ENCODE results near the gene TNFAIP8L2.
A peak's percentile ranks its signal among the peaks of the same experiment; 100 is the strongest.
"Not testable (repeated sequence)": the region's sequence is repeated elsewhere in the genome, so short reads cannot be mapped to it uniquely, and the experiment has no call there.

Gene TNFAIP8L2

DNA sequence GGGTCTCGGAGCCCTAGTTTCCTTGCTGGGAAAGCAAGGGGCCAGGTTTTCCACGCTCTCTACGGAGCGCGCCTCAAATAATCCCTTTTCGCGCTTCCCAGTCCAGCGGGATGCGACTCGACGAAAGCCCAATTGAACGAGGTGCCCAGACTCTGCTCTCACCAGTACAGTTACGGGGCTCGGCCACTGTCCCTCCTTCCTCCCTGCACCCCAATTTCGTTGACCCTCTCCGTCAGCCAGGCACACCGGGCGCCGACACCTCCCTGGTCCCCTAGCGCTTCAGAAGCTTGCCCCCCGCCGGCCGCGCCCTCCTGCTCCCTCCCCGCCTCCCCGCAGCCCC lies 10.4 kb upstream of the TNFAIP8L2 start:
- DNase-seq (ENCODE audit: low read depth): no peak

GRCh38 chr1:151146412-151147131 lies 9.9 kb upstream of the TNFAIP8L2 start, which contains the start of gene SEMA6C:
TSS of gene SEMA6C (minus strand) at chr1:151146631. CDS start at chr1:151142621, 4,010 bp downstream.
- DNase-seq (ENCODE audit: low read depth): peak; percentile 86

GRCh38 chr1:151147132-151147503 lies 9.3 kb upstream of the TNFAIP8L2 start:
- no peak for DNase-seq (ENCODE audit: low read depth)

GRCh38 chr1:151147665-151148064 lies 8.8 kb upstream of the TNFAIP8L2 start:
- no peak for DNase-seq (ENCODE audit: low read depth)

DNA sequence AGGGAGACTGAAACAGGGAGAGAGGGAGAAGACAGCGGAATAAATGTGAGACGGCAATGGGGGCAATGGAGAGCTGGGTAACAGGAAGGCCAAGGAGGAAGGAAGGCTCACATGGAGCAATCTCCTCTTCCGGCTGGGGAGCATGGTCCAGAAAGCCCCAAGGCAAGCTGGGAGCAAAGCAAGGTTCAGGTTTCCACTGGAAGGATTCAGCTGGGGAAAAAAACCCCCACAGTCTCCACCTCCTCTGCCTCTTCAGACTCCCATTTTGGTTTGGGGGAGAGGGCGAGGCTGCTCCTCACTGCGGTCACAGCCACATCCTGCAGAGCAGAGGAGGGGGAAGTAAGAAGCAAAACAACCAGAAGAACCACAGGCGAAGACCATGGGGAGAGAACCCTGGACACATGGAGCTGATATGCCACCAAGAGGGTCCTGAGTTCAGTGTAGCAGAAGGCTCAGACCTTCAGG lies 650 bp downstream of the TNFAIP8L2 start:
- no peak for DNase-seq (ENCODE audit: low read depth)

DNA sequence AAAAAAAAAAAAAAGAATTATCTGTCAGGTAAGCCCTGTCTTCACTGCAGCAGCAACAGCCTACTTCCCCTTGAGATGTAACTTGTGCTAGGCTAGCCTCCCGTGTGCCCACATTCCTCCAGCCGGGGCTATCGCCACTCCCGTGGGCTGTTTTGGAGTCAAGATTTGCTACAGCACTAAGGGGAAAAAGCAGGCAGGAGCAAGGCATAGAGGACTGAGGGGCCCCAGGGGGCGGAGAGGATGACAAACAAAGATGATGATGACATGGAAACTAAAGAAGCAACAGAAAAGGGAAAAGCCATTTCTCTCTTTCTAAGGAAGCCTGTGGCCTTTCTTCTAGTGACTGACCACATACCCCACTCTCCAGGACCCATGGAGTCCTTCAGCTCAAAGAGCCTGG lies 1.9 kb downstream of the TNFAIP8L2 start:
- DNase-seq (ENCODE audit: low read depth): no peak

GRCh38 chr1:151158751-151159251 lies 2.4 kb downstream of the TNFAIP8L2 start:
- no peak for DNase-seq (ENCODE audit: low read depth)

DNA sequence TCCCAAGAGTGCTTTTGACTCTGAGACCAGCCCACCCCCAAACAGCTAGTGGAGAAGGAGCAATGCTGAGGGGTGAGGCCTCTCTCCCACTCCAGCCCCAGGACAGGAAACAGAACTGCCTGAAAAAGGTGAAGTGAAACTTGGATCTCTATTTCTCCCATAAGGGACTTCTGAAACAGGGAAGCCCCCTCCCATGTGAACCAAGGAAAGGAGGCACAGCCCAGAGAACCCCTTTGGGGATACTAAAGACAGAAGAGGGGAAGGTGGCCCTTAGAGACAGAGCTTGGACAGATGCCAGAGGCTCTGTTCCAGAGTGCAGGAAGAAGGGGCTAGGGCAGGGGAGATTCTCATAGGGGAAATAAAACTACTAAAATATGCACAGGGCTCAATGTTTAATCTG lies 2.9 kb downstream of the TNFAIP8L2 start:
- no peak for DNase-seq (ENCODE audit: low read depth)

DNA sequence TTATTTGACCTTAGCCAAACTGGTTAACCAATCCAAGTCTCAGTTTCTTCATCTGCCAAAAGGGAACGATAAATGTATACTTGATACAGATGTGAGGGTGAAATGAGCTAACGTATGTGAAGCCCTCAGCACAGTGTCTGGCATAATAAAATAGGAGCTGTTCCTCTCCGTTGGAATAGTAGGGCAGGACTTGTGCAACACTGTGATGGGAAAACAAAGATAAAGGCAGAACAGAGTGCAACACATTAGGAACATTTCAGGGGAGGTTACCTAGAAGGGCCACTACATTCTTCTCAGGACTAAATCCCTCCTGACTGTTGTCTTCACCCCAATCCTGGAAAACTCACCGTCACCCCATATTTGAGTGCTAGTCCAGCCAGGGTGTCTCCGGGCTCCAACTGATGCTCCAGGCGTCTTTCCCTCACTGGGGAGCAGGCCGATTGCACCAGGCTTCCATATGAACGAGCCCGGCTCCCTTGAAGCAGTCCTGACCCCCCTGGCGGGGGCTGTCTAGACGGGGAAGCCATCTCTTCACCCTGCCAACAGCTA lies 8.4 kb downstream of the TNFAIP8L2 start:
- no peak for DNase-seq (ENCODE audit: low read depth)

DNA sequence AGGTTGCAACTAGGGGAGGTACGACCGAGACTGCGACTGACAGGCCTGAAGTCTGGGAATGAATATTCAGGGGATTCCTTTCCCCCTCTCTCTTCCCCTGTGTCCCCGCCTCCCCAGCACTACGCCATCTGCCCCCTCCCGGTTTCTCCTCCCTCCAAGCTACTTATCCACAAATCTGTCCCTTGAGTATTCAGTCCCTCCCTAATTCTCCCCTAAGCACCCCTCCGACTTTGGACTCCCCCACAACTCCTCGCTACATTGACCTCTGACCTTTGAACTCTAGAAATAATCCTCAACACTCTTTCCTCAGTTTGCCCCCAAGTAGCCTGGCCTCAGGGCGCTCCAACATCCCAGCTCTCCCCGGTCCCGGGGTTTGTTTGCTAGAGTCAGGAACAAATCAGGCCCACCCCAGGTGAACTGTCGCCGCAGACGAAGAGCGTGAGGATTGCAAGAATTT lies 8.9 kb downstream of the TNFAIP8L2 start:
- peak; percentile 38 for DNase-seq (ENCODE audit: low read depth)

- DNase-seq (ENCODE audit: low read depth): peak; percentile 99
Measured at GRCh38 chr1:151165738-151166504, 9.5 kb downstream of the TNFAIP8L2 start, which contains the start of the genes LYSMD1 and SCNM1. TSS of gene LYSMD1 (minus strand) at chr1:151165902. CDS start at chr1:151165258, 644 bp downstream. TSS of gene SCNM1 (plus strand) at chr1:151166144. CDS start at chr1:151166153, 9 bp downstream.

GRCh38 chr1:151166505-151166956 lies 10.1 kb downstream of the TNFAIP8L2 start:
- peak; percentile 18 for DNase-seq (ENCODE audit: low read depth)

DNA sequence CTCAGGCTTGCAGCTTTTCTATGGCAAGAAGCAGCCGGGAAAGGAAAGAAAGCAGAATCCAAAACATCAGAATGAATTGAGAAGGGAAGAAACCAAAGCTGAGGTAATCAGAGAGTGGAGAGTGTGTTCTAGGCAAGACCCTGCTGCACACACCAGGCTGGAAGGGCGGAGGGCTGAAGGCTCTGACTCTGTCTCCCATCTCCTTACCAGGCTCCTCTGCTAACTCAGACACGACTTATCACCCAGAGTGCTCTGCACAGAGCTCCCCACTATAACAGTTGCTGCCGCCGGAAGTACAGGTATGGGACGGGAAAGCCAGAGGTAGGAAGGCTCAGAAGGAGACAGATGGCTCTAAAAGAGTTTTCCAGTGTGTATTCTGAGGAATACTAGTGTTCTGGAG lies 10.7 kb downstream of the TNFAIP8L2 start:
- no peak for DNase-seq (ENCODE audit: low read depth)

DNA sequence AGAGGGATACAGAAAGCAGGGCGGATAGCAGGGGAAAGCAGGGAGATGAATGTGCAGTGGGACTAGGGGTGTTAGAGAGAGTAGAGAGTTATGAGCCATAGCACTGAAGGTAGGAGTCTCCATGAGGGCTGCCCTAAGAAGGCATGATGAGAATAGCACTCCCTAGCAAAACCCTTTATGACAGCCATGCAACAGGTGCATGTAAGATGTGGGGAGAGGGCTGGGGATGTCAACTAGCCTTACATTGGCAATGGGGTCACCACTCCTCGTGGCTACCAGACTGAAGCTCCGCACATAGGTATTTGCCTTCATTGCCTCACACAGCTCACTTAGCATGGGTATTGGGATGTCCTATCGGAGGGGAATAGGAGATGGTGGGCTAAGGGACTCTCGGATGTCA lies 14.7 kb downstream of the TNFAIP8L2 start:
- DNase-seq (ENCODE audit: low read depth): no peak

DNA sequence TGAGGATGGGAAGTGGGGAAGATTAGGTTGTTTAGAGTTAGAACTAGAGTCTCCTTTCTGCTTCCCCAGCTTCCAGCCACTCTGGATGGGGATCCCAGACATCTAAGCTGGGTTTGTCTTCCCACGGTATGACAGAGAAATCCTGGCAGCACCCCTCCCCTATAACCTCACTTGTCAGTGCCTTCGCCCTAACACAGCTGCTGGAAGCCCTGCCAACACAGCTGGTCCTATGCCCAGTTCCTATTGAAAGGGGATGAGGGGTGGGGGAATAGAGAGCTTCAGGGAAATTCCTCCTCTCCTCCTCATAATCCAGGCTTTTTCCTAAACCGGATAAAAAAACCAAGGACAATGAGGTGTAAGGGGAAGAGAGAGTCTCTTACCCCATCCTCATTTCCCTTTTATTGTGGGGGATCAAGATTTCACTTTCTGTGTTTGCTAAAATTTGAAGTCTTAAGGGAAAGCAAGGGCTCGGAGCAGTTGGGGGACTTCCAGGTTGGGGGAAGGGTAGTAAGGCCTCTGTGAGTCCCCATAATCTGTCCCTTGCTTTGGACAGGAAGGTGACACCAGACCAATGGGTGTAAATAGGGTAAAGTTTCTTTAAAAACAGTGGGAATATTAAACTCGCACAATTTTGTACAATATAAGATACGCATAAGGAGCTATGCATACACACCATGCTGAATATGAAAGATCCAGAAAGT lies 18.7 kb downstream of the TNFAIP8L2 start:
- no peak for DNase-seq (ENCODE audit: low read depth)

GRCh38 chr1:151175863-151176262 lies 19.4 kb downstream of the TNFAIP8L2 start, which contains the start of gene TMOD4:
TSS of gene TMOD4 (minus strand) at chr1:151175981. CDS start at chr1:151174875, 1,106 bp downstream.
- no peak for DNase-seq (ENCODE audit: low read depth)

- DNase-seq (ENCODE audit: low read depth): no peak
Measured at GRCh38 chr1:151176514-151177045, 20.1 kb downstream of the TNFAIP8L2 start.

GRCh38 chr1:151184211-151184610 lies 27.8 kb downstream of the TNFAIP8L2 start:
- no peak for DNase-seq (ENCODE audit: low read depth)

DNA sequence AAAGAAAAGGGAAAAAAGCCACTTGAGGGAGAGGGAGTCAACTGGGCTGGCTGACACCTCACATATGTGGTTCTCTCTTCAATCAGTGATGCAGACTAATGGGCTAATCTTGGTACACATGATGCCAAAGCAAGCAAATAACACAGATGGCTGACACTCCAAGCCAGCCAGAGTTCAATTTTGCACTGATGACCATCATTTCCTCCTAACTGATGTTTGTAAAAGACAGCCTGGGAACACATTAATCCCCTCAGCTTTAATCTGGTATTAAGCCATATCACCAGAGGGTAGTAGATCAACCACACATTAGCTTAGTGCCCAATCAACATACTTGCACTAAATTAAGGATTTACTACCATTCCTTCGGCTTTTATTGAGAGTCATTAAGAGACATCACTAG lies 30.8 kb downstream of the TNFAIP8L2 start:
- DNase-seq (ENCODE audit: low read depth): no peak

DNA sequence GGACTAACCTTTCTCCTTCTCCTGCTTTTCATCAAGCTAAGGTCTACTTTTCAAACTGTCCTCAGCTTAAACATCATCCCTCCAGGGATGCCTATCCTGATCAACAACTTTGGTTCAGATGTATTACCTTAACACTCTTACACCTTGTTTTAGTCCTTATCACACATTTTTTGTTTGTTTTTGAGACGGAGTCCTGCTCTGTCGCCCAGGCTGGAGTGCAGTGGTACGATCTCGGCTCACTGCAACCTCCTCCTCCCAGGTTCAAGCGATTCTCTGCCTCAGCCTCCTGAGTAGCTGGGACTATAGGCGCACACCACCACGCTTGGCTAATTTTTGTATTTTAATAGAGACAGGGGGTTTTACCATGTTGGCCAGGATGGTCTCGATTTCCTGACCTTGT lies 32.2 kb downstream of the TNFAIP8L2 start:
- not testable (repeated sequence) for DNase-seq (ENCODE audit: low read depth)

GRCh38 chr1:151189637-151190445 lies 33.4 kb downstream of the TNFAIP8L2 start, which contains the start of gene VPS72:
TSS of gene VPS72 (minus strand) at chr1:151190197. CDS start at chr1:151190121, 76 bp downstream.
- DNase-seq (ENCODE audit: low read depth): peak; percentile 86
